Fibroblast of the aortic adventitia (primary cell): ENCODE data around the gene DNAJA4. TPM values are rescaled to one million over a fixed set of nuclear protein-coding genes. Genes with fewer than 3 reads are reported as not detected.

ENCODE experiments used
- DNase-seq: peaks from one replicate; pipeline ENCODE4 v3.0.0-alpha.2; 2010; ENCODE audit warnings: low read depth
- H3K4me3 ChIP-seq: 2 replicates; pipeline ENCODE4 v1.5.1; 2011; ENCODE audit warnings: low read depth, mild to moderate bottlenecking, control low read depth, low read length, moderate library complexity
- total RNA-seq: library from RNA; depleted of rRNA; stranded (reverse); fragments of >200 nt; gene quantifications from 2 replicates; pipeline ENCODE4 v1.2.3, GENCODE V29; 2012; ENCODE audit warnings: low replicate concordance
- TF ChIP-seq, protein P1 (sequence below): IDR thresholded peaks from 2 replicates; pipeline ENCODE4 v1.5.1; 2011; ENCODE audit warnings: mild to moderate bottlenecking, low read length, control low read depth, inconsistent platforms; ENCODE audit not compliant: insufficient read depth

The DNAJA4 gene
- total RNA-seq, 1 donor, result 2.3 TPM

DNA sequence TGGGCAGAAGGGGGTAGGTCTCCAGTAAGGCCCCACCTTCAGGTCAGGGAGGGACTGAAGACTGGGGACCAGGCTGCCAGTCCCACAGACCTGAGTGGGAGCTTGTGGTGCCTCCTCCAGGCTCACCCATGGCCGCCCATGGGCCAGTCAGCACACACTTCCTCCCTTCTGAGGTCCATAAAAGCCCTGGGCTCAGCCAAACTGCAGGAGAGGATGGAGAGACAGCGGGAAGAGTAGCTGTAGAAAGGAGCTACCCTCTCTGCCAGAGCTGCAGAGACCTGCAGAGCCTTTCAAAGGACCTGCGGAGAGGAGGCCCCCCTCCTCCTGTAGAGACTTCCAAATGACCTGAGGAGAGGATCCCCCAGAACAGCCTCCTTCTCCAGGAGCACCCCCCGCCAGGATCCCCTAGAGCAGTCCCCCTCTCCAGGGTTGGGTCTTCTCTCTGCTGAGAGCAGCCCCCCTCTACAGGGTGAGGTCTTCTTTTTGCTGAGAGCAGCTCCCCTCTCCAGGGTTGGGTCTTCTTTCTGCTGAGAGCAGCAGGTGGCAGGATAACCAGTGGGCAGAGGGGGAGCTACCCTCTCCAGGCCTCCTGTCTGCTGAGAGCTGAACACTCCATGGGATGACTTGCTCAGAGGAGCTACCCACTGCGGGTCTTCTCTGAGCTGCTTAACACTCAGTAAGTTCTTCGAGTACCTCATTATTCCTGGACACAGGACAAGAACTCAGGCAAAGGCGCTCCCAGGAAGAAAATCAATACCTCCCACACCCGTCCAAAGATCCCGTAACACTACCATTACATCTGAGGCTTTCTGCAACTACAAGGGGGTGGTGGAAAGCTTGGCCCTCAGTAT lies 40.1 kb downstream of the DNAJA4 start:
- DNase-seq, result no peak
- TF ChIP-seq, protein P1, sequence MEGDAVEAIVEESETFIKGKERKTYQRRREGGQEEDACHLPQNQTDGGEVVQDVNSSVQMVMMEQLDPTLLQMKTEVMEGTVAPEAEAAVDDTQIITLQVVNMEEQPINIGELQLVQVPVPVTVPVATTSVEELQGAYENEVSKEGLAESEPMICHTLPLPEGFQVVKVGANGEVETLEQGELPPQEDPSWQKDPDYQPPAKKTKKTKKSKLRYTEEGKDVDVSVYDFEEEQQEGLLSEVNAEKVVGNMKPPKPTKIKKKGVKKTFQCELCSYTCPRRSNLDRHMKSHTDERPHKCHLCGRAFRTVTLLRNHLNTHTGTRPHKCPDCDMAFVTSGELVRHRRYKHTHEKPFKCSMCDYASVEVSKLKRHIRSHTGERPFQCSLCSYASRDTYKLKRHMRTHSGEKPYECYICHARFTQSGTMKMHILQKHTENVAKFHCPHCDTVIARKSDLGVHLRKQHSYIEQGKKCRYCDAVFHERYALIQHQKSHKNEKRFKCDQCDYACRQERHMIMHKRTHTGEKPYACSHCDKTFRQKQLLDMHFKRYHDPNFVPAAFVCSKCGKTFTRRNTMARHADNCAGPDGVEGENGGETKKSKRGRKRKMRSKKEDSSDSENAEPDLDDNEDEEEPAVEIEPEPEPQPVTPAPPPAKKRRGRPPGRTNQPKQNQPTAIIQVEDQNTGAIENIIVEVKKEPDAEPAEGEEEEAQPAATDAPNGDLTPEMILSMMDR, result no peak
- H3K4me3 ChIP-seq, result no peak overlapping the region

DNA sequence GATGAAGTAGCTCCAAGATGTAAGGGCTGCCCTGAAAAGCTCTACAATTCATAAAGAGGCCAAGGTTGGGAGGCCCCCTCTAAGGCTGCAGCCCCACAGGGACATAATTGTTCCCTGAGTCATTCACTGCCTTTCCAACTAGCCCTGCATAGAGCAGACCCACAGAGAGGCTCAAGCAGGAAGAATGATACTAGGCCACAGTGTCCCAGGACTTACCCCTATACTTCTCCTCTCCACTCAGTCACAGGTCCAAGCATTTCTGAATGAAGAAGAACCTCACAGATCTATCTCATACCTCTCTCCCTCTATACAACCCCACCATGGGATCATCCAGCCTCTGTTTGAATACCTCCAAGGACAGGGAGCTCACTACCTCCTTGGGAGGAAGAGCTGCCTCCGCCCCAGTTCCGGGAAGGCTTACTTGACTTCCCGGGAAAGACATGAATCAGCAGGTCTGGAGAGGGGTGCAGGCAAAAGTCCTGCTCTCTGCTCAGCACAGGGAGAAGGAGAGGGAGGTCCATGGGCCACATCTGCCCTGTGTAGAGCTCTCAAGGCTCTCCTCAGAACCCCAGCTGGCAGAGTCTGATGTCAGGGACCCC lies 41.9 kb downstream of the DNAJA4 start:
- no peak overlapping the region for H3K4me3 ChIP-seq
- peak; percentile 82 for DNase-seq
- TF ChIP-seq, protein P1, result no peak

DNA sequence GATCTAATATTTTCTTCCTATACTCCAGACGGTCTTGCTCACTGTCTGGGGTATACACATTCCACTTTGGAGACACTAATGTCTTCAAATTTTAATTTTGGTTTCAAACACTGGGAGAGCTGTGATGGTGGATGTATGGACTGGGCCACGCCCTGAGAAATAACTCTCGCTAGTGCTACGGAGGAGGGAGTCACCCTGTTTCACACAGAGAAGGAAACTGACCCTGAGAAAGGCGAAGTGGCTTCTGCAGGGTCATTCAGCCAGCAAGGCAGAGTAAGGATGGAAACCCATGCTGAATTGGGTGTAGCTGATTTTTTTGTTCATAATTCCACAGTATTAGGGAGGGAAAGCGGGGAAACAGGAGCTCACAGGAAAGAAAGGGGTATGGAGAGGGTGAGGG lies 43.6 kb downstream of the DNAJA4 start:
- H3K4me3 ChIP-seq, result no peak overlapping the region
- TF ChIP-seq, protein P1, result no peak
- no peak for DNase-seq

DNA sequence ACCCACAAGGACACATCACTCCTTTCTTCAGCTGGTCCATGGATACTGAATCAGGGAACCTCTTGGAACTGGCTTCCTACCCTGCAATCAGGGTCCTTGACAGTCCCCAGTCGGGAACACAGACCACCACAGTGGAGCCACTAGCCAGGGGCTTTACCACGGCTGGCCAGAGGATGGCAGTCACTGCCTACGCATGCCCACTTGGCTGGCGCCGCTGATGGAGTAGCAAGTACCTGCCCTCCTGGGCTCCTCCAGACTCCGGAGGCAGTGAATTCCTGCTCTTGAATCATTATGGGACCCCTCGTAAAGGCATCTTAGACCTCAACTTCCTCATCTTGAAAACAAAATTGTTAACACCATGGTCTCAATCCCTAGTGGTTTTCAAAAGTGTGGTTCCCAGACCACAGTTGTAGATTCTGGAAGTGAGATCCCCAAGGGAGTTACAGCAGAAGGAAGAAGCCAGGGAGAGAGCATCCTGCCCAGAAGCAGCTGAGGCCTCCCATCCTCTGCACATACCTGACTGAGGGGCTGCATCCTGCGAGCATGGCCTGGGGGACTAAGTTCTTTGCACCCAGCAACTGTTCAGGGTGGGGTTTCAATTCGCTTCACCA lies 44.2 kb downstream of the DNAJA4 start:
- H3K4me3 ChIP-seq, result no peak overlapping the region
- peak; percentile 70 for DNase-seq
- TF ChIP-seq, protein P1, result peak; percentile 96

DNA sequence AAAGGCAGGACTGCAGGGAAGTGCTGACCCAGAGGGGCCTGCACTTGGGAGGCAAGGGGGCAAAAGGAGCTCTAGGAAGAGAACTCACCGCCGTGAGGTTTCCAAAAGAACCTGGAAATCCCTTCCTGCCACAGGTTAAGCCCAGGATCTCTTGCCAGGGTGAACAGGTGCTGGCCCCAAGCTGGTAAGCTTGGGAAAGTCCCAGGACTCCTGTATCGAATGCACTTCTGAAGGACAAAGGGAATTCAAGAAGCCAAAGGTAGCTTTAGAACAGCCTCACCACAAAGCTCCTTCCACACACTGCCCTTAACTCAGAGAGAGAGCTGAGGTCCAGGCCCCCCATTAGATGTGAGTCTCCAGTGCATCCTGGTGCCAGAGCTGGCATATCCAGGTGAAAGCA lies 46.9 kb downstream of the DNAJA4 start:
- TF ChIP-seq, protein P1, result no peak
- H3K4me3 ChIP-seq, result no peak overlapping the region
- no peak for DNase-seq

DNA sequence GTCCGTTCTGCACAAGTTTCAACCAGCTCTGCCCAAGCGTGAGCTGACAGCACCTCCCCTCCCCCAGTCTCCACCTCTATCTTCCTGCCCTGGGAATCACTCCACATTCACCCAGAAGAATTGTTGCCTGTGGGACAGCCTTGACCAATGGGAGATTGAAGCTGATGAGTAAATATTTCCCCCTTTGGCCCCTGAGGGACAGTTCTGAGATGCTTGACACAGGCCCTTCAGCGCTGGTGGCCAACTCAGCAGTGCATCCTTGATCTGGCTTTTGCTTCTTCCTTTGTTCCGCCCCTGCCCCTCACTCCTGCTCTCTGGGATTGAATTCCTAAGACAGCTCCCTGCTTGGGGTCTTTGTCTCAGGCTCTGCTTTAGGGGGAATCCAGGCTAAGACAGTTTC lies 48.2 kb downstream of the DNAJA4 start:
- TF ChIP-seq, protein P1, result no peak
- H3K4me3 ChIP-seq, result no peak overlapping the region
- no peak for DNase-seq
